BLaER1 (cell line): ENCODE measurements around the gene BIVM.

Source experiments
- H3K27ac ChIP-seq: shearing (Covaris generic); formaldehyde crosslinking; 2 replicates; pipeline ENCODE4 v1.8.1; 2022
- H3K27me3 ChIP-seq: shearing (Covaris generic); formaldehyde crosslinking; 2 replicates; pipeline ENCODE4 v1.8.1; 2022
- H3K36me3 ChIP-seq: shearing (Covaris generic); formaldehyde crosslinking; 2 replicates; pipeline ENCODE4 v1.8.1; 2022
- H3K4me1 ChIP-seq: shearing (Covaris generic); formaldehyde crosslinking; 2 replicates; pipeline ENCODE4 v1.8.1; 2022
- H3K4me2 ChIP-seq: shearing (Covaris generic); formaldehyde crosslinking; 2 replicates; pipeline ENCODE4 v1.8.1; 2022
- H3K4me3 ChIP-seq: shearing (Covaris generic); formaldehyde crosslinking; 2 replicates; pipeline ENCODE4 v1.8.1; 2022
- H3K9ac ChIP-seq: shearing (Covaris generic); formaldehyde crosslinking; 2 replicates; pipeline ENCODE4 v1.8.1; 2022
- H3K9me3 ChIP-seq: shearing (Covaris generic); formaldehyde crosslinking; 2 replicates; pipeline ENCODE4 v1.8.1; 2022
- H4K20me1 ChIP-seq: shearing (Covaris generic); formaldehyde crosslinking; 2 replicates; pipeline ENCODE4 v1.8.1; 2022
- Cebpa-rat ChIP-seq: shearing (Covaris generic); IDR thresholded peaks from 2 replicates; pipeline ENCODE4 v1.8.1; 2022

The BIVM gene, protein sequence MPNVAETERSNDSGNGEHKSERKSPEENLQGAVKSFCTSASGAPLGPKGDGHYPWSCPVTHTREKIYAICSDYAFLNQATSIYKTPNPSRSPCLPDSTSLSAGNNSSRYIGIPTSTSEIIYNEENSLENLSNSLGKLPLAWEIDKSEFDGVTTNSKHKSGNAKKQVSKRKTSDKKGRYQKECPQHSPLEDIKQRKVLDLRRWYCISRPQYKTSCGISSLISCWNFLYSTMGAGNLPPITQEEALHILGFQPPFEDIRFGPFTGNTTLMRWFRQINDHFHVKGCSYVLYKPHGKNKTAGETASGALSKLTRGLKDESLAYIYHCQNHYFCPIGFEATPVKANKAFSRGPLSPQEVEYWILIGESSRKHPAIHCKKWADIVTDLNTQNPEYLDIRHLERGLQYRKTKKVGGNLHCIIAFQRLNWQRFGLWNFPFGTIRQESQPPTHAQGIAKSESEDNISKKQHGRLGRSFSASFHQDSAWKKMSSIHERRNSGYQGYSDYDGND

DNA sequence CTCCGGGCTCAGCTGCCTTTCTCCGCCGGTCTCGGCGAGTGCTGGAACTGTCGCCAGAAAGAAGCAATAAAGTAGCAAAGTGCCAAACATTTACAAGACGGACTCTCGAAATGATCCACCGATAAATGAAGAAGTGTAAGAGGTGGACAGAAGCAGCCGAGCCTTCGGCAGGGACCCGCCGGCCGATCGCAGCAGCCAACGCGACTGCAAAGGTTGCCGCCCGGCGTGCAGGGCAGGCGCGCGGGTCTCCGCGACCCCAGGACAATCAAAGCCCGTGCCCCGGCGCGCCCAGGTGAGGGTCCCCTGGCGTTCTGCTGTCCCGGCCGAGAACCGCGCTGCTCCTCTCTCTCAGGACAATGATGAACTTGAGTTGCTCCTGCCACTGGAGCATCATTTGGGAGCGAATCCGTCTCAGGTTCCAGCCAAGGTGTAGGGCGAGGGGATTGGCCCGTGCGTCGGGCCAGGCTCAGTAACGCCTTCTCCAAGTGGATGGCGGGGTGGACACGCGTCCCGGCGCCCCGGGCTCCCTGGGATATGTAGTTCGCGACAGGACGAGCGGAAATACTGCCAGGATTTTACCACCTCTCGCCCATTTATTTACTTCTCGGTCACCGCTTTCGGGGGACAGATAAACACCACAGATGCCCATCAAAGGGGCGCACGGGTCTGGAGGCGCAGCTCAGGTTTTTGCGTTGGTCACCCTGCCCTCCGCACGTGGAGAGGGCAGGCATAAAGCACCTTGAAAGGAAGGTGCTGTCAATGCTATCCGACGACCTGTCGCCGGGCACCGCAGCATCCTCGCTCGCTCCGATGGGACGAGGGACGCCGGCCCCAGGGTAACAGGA, at the start of gene BIVM, which contains the start of gene POGLUT2:
Gene BIVM, plus strand, starts transcription at position 539 of the 845 bp plus-strand sequence. CDS start 8,149 bp downstream, outside the sequence.
Gene POGLUT2, minus strand, starts transcription at position 396 of the 845 bp plus-strand sequence. Its CDS starts 306 bp downstream, at position 90.
- Histone ChIP-seq H3K9ac (peak within 1 kb of the TSS; percentile 72), H3K9me3 (peaks cover 24% of the 10 kb centered on the region), H3K4me3 (peak within 1 kb of the TSS; percentile 71), H3K4me1 (peaks cover 15% of the 10 kb centered on the region; the same call in 1 of the 2 replicates), H4K20me1 (no peaks in the 10 kb centered on the region), H3K36me3 (no peaks in the 10 kb centered on the region), H3K27me3 (peaks cover 38% of the 10 kb centered on the region), H3K27ac (peak within 1 kb of the TSS; percentile 65; the same call in 1 of the 2 replicates), H3K4me2 (peak within 1 kb of the TSS; percentile 72)
- no peak for TF ChIP-seq Cebpa-rat

DNA sequence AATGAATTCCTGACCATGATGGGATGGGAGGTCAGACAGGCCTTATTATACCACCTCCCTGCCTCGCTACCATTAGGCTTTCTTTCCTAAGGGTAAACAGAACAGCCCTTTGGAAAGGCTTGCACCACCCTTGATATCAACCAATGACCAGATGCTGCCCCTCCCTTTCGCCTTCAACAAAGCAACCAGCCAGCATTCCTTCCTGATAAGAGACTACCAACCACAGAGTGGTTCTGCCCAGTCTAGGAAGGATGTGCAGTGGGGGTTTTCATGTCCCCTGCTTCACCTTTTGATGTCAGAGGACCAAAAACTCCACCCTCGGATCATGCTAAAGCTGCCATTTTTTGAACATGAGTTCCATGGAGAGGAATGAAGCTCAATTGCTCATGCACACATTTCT, 47.0 kb upstream of the BIVM start:
- Histone ChIP-seq H4K20me1 (no peaks in the 10 kb centered on the region), H3K4me2 (no peak overlapping the region), H3K36me3 (no peaks in the 10 kb centered on the region), H3K4me1 (no peaks in the 10 kb centered on the region), H3K9me3 (peaks cover 11% of the 10 kb centered on the region; the same call in 1 of the 2 replicates), H3K9ac (no peak overlapping the region), H3K27ac (no peak overlapping the region), H3K4me3 (no peak overlapping the region), H3K27me3 (no peaks in the 10 kb centered on the region)
- TF ChIP-seq Cebpa-rat, result no peak

DNA sequence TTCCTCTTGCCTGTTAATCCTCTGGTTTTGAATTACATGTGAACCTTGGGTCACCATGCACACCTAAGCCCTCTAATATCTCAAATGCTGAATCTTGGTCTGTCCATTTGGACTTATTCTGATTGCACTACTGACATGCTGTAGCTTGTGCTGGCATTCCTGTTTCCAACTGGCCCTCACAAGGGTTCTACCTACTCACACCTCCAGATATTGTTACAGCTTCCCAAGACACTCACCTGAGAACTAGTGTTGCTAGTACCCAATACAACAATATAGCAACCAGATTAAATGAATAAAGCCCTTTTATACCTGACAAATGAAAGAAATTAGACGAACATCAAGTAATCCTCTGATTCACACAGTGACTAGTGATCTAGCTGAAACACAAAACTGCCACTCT, 41.9 kb upstream of the BIVM start:
- Histone ChIP-seq H3K27me3 (no peaks in the 10 kb centered on the region), H3K4me1 (no peaks in the 10 kb centered on the region), H4K20me1 (no peaks in the 10 kb centered on the region), H3K9me3 (peaks cover 8% of the 10 kb centered on the region; the same call in 1 of the 2 replicates), H3K4me3 (no peak overlapping the region), H3K27ac (no peak overlapping the region), H3K4me2 (no peak overlapping the region), H3K9ac (no peak overlapping the region), H3K36me3 (no peaks in the 10 kb centered on the region)
- TF ChIP-seq Cebpa-rat, result no peak

DNA sequence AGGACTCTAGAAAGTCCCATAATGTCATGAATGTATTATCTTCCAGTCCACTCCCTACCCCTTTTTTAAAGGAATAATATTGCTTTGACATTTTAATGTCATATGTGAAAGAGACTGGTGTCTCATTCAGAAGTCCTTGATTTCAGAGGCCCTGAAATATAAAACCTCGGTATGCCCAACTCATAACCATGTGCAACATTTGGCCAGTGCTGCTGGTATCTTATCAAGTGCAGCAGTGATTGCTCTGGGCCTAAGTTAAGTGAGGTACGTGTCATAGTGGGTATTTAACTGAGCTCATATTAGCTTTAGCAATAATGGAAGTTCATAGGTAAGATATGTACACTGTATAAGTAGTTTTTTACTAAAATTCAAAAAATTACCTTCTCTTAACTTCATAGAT, 40.1 kb upstream of the BIVM start:
- Histone ChIP-seq H3K27me3 (no peaks in the 10 kb centered on the region), H3K9ac (no peak overlapping the region), H3K4me1 (no peaks in the 10 kb centered on the region), H3K27ac (no peak overlapping the region), H3K9me3 (no peaks in the 10 kb centered on the region), H4K20me1 (no peaks in the 10 kb centered on the region), H3K4me3 (no peak overlapping the region), H3K4me2 (no peak overlapping the region), H3K36me3 (no peaks in the 10 kb centered on the region)
- TF ChIP-seq Cebpa-rat, result no peak

DNA sequence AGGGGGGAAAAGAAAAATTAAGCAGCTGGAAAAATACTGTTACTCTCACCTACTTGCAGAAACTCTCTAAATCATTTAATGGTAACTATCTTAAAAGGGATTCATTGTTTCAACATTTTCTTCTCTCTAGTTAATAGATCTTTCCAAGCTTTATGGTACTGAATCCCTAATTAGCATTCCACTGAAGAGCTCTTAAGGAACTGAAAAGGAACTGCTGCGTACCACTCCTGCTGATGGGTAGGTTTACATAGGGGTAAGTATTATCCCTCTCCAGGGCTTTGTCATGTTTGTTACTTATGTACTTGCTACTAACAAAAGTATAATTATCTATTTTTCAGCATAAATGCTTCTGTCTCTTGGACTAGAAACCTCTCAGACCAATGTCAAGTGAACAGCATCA, 37.8 kb upstream of the BIVM start:
- no peak overlapping the region for H3K4me2 ChIP-seq
- H3K9me3 ChIP-seq, result no peaks in the 10 kb centered on the region
- no peak overlapping the region for H3K27ac ChIP-seq
- H4K20me1 ChIP-seq, result no peaks in the 10 kb centered on the region
- no peak overlapping the region for H3K9ac ChIP-seq
- H3K27me3 ChIP-seq, result no peaks in the 10 kb centered on the region
- no peak for TF ChIP-seq Cebpa-rat
- H3K4me3 ChIP-seq, result no peak overlapping the region
- H3K4me1 ChIP-seq, result no peaks in the 10 kb centered on the region
- H3K36me3 ChIP-seq, result peaks cover 7% of the 10 kb centered on the region; the same call in 1 of the 2 replicates

DNA sequence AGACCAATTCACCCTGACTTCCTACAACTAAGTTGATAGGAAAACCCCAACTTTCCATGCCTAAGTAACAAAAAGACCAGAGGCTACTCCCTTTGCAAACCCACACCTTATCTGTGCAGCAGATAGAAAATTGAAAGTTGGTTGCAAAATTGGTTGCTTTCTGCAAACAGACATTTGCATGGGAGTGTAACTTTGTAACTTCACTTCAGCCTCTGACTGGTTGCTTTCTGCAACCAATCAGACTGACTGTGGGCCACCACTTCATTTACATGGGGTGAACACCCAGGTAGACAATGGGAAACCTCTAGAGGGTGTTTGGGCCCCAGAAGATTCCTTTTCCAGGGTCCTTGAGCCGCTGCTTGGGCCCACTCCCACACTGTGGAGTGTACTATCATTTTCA, 35.2 kb upstream of the BIVM start:
- H3K9me3 ChIP-seq, result no peaks in the 10 kb centered on the region
- no peak overlapping the region for H3K27ac ChIP-seq
- peaks cover 15% of the 10 kb centered on the region for H3K36me3 ChIP-seq
- H3K4me2 ChIP-seq, result no peak overlapping the region
- H3K4me1 ChIP-seq, result no peaks in the 10 kb centered on the region
- H3K4me3 ChIP-seq, result no peak overlapping the region
- H3K27me3 ChIP-seq, result no peaks in the 10 kb centered on the region
- no peak for TF ChIP-seq Cebpa-rat
- no peaks in the 10 kb centered on the region for H4K20me1 ChIP-seq
- H3K9ac ChIP-seq, result no peak overlapping the region

DNA sequence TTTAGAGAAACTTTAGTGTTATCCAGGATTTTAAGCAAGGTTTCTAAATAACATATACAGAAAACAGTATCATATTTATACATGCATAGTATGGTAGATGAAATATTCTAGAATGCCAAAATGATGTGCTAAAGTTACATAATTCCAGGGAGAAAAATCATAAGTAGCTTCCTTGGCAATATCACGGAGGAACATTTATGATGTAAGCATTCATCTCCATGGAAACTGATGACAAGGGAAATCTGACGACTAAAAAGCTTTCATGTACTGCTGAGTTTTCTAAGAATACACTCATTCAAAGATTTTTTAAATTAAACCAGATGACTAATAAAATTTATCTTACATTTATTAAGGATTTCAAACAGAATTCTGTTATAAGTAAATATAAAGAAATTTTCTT, 30.0 kb upstream of the BIVM start:
- Histone ChIP-seq H3K4me3 (no peak overlapping the region), H3K36me3 (peaks cover 15% of the 10 kb centered on the region), H3K9me3 (peaks cover under 1% of the 10 kb centered on the region; the same call in 1 of the 2 replicates), H3K4me1 (peaks cover 25% of the 10 kb centered on the region), H3K27ac (no peak overlapping the region), H3K4me2 (no peak overlapping the region), H3K9ac (no peak overlapping the region), H3K27me3 (no peaks in the 10 kb centered on the region), H4K20me1 (no peaks in the 10 kb centered on the region)
- no peak for TF ChIP-seq Cebpa-rat

DNA sequence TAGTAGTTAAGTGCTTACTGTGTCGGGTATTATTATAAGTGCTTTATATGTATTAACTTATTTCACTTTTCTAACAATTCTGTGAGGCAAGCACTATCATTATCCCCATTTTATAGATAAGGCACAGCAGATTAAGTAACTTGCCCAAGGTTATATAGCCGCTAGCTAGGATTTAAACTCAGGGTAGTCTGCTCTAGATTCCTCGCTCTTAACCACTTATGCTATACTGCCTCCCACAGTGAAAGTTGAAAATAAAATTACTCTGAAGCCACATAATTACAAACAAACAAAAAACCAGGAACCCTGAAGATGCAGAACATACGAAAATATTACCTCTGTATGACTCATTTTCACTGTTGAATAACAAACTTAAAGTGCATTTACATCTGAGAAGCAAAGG, 29.2 kb upstream of the BIVM start:
- Histone ChIP-seq H3K27me3 (no peaks in the 10 kb centered on the region), H3K4me3 (no peak overlapping the region), H3K9ac (no peak overlapping the region), H3K4me1 (peaks cover 29% of the 10 kb centered on the region), H3K9me3 (peaks cover 7% of the 10 kb centered on the region), H3K36me3 (peaks cover 15% of the 10 kb centered on the region), H3K4me2 (no peak overlapping the region), H4K20me1 (no peaks in the 10 kb centered on the region), H3K27ac (no peak overlapping the region)
- TF ChIP-seq Cebpa-rat, result no peak

DNA sequence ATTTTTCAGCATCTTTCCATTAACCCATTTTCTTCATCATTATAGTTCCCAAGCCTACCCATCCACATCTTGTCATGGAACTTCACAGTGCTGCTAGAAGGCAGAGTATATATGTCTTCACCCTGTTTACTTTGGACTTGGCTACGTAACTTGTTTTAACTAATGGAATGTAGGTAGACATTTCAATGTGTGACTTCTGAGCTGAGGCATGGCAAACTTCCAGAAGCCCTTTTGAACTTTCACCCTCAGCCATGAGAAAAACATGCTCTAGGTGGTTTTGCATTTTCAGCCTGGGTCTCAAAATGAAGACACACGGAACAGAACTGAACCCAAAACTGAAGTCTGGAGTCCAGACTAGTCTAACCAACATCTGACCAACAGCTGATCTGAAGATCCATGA, 28.5 kb upstream of the BIVM start:
- TF ChIP-seq Cebpa-rat, result no peak
- Histone ChIP-seq H3K27me3 (no peaks in the 10 kb centered on the region), H4K20me1 (no peaks in the 10 kb centered on the region), H3K9ac (no peak overlapping the region), H3K9me3 (peaks cover 7% of the 10 kb centered on the region), H3K27ac (no peak overlapping the region), H3K4me1 (peaks cover 29% of the 10 kb centered on the region), H3K4me2 (no peak overlapping the region), H3K4me3 (no peak overlapping the region), H3K36me3 (peaks cover 13% of the 10 kb centered on the region)
